ENCODE results near the gene CHST9. TPM values are rescaled to one million over a fixed set of nuclear protein-coding genes. Genes with fewer than 3 reads are reported as not detected.

Gene CHST9
- total and polyA plus RNA-seq, 10 donors = 0.87 to 23.9 (median 8.4) TPM

GRCh38 chr18:27213123-27213717, 28.1 kb upstream of the CHST9 start:
- Histone ChIP-seq H3K4me3 (no peak overlapping the region), H3K9me3 (peaks cover 0 to 8% (median 0%) of the 10 kb centered on the region in 8 donors), H3K4me1 (no peaks in the 10 kb centered on the region), H3K36me3 (no peaks in the 10 kb centered on the region), H3K27me3 (replicated peaks in 1 of 7) (no peaks in the 10 kb centered on the region), H3K27ac (no peak overlapping the region)
- intact Hi-C loops (cut with DNase I; ENCODE audit: low total_unique reads) = no loop called here
- TF ChIP-seq CTCF (IDR thresholded peaks at IDR 0.05 in 8 of 11, conservative IDR thresholded peaks at IDR 0.05 in 3 of 11) (no peak), POLR2A (IDR thresholded peaks at IDR 0.05) (no peak), POLR2AphosphoS5 (IDR thresholded peaks at IDR 0.05) (no peak)
- WGBS, 5 donors = 28 to 52% (median 41%) methylated on average over 1 of the region's 1 CpG
- no peak for DNase-seq

GRCh38 chr18:27211569-27211968, 26.5 kb upstream of the CHST9 start:
- no peak overlapping the region for H3K27ac ChIP-seq
- intact Hi-C loops (cut with DNase I; ENCODE audit: low total_unique reads) = no loop called here

GRCh38 chr18:27206411-27206810, 21.3 kb upstream of the CHST9 start:
- WGBS, 5 donors = 83 to 88% (median 85%) methylated on average over 3 of the region's 3 CpGs
- intact Hi-C loops (cut with DNase I; ENCODE audit: low total_unique reads) = no loop called here

More at GRCh38 chr18:27211569-27211968, 26.5 kb upstream of the CHST9 start:
- TF ChIP-seq CTCF (IDR thresholded peaks at IDR 0.05 in 8 of 11, conservative IDR thresholded peaks at IDR 0.05 in 3 of 11) (no peak), POLR2AphosphoS5 (IDR thresholded peaks at IDR 0.05) (no peak), POLR2A (IDR thresholded peaks at IDR 0.05) (no peak)
- H3K27me3 ChIP-seq (replicated peaks in 1 of 7) = no peaks in the 10 kb centered on the region
- no peaks in the 10 kb centered on the region for H3K36me3 ChIP-seq
- H3K4me1 ChIP-seq = no peaks in the 10 kb centered on the region
- peaks cover 0 to 4% (median 0%) of the 10 kb centered on the region in 8 donors for H3K9me3 ChIP-seq
- DNase-seq = no peak
- no peak overlapping the region for H3K4me3 ChIP-seq
- 33 to 71% (median 46%) methylated on average over 1 of the region's 1 CpG for WGBS, 5 donors

More at GRCh38 chr18:27206411-27206810, 21.3 kb upstream of the CHST9 start:
- Histone ChIP-seq H3K36me3 (no peaks in the 10 kb centered on the region), H3K4me1 (no peaks in the 10 kb centered on the region), H3K9me3 (no peaks in the 10 kb centered on the region), H3K27ac (no peak overlapping the region), H3K4me3 (no peak overlapping the region), H3K27me3 (replicated peaks in 1 of 7) (no peaks in the 10 kb centered on the region)
- no peak for DNase-seq
- no peak for TF ChIP-seq POLR2A (IDR thresholded peaks at IDR 0.05)
- TF ChIP-seq POLR2AphosphoS5 (IDR thresholded peaks at IDR 0.05) = no peak
- TF ChIP-seq CTCF (IDR thresholded peaks at IDR 0.05 in 8 of 11, conservative IDR thresholded peaks at IDR 0.05 in 3 of 11) = no peak
